ENCODE results near the gene AFF3. TPM values are rescaled to one million over a fixed set of nuclear protein-coding genes. Genes with fewer than 3 reads are reported as not detected.
"Not testable (repeated sequence)": the region's sequence is repeated elsewhere in the genome, so short reads cannot be mapped to it uniquely, and the experiment has no call there.

Gene AFF3
- total RNA-seq, 1 donor from 2014 or later, result 7.6 TPM

- no peak for ATAC-seq (ENCODE audit: poor library complexity)
- DNase-seq, result no peak
- intact Hi-C loops (cut with DNase I), result no loop called here
Observed at GRCh38 chr2:100121124-100121718, 21.2 kb downstream of the AFF3 start.

- DNase-seq (no peak), ATAC-seq (ENCODE audit: poor library complexity) (no peak)
- intact Hi-C loops (cut with DNase I), result no loop called here
Observed at GRCh38 chr2:100119235-100119634, 23.2 kb downstream of the AFF3 start.

GRCh38 chr2:100113990-100114433, 28.4 kb downstream of the AFF3 start:
- intact Hi-C loops (cut with DNase I), result no loop called here
- no peak for ATAC-seq (ENCODE audit: poor library complexity)
- no peak for DNase-seq

DNA sequence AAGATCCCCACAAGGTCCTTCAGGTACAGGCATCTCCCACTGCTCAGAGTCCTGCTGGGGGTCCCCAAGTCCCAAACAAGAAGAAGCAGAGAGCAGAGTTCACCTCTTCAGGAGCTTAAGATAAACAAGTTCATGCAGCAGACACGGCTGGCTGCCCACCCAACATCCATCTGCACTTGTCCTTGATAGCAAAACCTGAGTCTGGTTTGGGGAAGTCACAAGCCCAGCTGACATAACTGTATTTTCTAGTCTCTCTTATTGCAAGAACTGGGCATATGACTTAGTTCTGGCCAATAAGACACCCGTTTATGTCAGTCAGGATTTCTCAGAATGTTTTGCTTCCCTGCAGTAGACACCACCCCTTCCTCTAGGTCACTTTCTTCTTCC, 31.8 kb downstream of the AFF3 start:
- intact Hi-C loops (cut with DNase I), result no loop called here
- DNase-seq (no peak), ATAC-seq (ENCODE audit: poor library complexity) (no peak)

- intact Hi-C loops (cut with DNase I), result no loop called here
- no peak for ATAC-seq (ENCODE audit: poor library complexity)
- DNase-seq, result no peak
Observed at GRCh38 chr2:100109986-100110613, 32.3 kb downstream of the AFF3 start.

DNA sequence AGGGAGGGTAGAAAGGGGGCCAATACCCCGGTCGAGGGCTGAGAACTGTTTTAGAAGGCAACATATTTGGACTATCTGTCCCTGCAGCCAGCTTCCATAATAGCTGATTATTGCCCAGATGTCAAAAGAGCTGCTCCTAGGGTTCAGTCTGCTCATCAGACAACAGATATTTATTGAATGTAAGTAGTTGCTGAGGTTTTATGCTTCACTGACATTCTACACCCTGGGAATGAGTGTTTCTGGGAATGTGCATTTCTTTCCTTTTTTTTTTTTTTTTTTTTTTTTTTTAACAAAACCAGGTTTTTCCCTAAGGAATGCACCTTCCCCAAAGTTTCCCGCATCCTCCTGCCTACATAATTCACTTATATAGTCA, 33.8 kb downstream of the AFF3 start:
- ATAC-seq (ENCODE audit: poor library complexity); intact Hi-C loops (cut with DNase I); DNase-seq: not testable (repeated sequence)

- ATAC-seq (ENCODE audit: poor library complexity) (no peak), DNase-seq (no peak)
- intact Hi-C loops (cut with DNase I), result no loop called here
Observed at GRCh38 chr2:100107906-100108647, 34.3 kb downstream of the AFF3 start.

GRCh38 chr2:100107440-100107839, 35.0 kb downstream of the AFF3 start:
- intact Hi-C loops (cut with DNase I), result no loop called here
- ATAC-seq (ENCODE audit: poor library complexity) (no peak), DNase-seq (no peak)

DNA sequence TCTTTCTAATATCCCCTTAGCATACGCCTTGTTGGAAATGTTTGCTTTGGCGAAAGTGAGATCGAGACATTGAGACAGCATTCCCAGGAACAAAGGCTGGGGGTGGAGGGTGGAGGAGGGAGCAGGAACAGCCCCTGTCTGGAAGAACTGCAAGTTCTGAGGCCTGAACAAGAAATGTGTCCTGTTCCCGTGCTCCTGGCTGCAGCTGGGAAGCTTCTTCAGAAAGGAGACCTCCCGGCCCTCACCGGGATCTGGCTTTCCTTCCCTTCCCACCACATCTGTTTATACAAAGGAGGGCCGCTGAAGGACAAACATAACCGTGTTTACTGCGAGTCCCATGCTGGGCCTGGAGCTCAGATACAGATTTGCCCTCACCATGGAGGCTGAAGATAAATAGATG, 35.9 kb downstream of the AFF3 start:
- no peak for ATAC-seq (ENCODE audit: poor library complexity)
- intact Hi-C loops (cut with DNase I), result no loop called here
- DNase-seq, result no peak

DNA sequence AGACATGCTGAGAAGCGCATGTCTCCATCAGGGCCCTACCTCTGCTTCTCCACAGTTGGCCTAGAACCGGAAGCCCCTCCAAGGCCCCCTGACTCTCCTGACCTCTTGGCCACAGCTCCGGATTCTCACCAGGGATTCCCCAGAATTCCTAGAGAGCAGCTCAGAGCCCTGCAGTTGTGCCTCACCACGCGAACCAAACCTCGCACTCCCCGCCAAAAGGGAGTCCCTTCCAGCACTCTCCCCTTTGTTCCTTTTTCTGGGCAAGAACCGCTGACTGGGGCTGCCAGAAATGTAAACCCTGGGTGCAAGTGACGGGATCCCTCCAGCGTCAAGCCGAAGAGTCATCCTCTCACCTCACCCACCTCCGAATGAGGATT, 36.7 kb downstream of the AFF3 start:
- peak; percentile 12 for ATAC-seq (ENCODE audit: poor library complexity)
- DNase-seq, result no peak
- intact Hi-C loops (cut with DNase I), result no loop called here

DNA sequence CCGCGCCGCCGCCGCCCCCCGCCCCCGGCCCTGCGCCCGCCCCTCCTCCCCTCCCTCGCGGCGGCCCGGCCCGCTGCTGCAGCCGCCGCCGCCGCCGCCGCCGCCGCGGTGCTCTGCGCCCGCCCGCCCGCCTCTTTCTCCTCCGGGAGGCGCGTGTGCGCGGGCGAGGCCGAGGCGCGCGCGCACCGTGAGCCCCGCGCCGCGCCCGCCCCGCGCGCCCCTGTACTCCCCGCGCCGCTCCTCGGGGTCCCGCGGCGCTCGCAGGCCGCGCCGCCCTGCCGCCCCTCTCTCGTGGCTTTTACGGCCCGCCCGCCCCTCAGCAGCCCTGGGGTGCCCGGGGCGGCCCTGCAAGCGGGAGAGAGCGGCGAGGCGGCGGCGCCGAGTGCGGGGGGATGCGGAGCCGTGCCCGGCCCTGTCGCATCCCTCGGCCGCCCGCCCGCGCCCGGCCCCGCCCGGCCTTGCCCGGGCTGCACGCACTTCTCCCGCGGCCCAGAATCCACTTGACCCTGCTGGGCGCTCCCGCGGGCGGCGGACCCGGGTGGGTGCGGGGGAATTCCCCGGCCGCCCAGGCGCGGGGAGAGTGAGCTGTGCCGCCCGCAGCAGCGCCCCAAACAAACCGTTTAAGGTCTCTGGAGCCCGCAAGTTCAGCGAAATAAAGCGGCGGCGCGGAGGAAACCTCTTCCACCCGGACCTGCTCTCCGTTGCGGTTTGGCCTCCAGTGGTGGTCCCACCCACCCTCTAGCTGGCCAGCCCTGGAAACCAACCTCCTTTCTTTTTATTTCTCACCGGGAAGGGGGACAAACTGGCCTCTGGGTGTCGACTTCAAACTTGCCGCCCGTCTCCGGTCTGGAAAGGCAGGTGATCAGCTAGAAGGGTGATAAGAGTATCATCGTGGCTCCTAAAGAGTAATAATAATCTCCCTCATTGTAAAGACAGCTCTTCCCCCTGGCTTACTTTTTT, 37.4 kb downstream of the AFF3 start:
- intact Hi-C loops (cut with DNase I), result no loop called here
- DNase-seq (peak; percentile 48), ATAC-seq (ENCODE audit: poor library complexity) (peak; percentile 71)

GRCh38 chr2:100104265-100104664, 38.1 kb downstream of the AFF3 start:
- intact Hi-C loops (cut with DNase I); DNase-seq: not testable (repeated sequence)
- ATAC-seq (ENCODE audit: poor library complexity), result peak; percentile 42

GRCh38 chr2:100103527-100104252, 38.7 kb downstream of the AFF3 start:
- intact Hi-C loops (cut with DNase I); DNase-seq: not testable (repeated sequence)
- peak; percentile 11 for ATAC-seq (ENCODE audit: poor library complexity)

GRCh38 chr2:100102466-100103180, 39.8 kb downstream of the AFF3 start:
- intact Hi-C loops (cut with DNase I); ATAC-seq (ENCODE audit: poor library complexity); DNase-seq: not testable (repeated sequence)

DNA sequence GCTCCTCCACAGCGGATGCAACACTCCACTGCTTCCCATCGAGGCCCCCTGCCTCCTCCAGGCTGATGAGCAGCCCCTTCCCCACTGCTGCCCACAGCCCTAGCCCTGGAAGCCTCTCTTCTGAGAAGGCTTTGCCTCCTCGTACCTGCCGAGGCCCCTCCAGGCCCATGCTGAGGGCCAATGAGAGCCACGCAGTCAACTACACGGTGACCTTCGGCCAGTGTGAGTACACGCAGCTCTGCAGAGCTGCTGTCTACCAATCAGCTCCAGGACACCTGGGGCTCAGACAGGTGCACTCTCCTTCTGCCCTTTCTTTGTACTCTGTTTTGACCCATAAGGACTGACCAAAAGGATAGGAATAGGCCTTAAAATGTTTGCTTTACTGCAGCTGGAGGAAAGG, 43.5 kb downstream of the AFF3 start:
- DNase-seq; ATAC-seq (ENCODE audit: poor library complexity); intact Hi-C loops (cut with DNase I): not testable (repeated sequence)

GRCh38 chr2:100097611-100098294, 44.6 kb downstream of the AFF3 start:
- DNase-seq; ATAC-seq (ENCODE audit: poor library complexity); intact Hi-C loops (cut with DNase I): not testable (repeated sequence)

GRCh38 chr2:100095845-100096244, 46.5 kb downstream of the AFF3 start:
- intact Hi-C loops (cut with DNase I); ATAC-seq (ENCODE audit: poor library complexity); DNase-seq: not testable (repeated sequence)

All from Right ventricle myocardium superior (tissue), 1 donor.